ENCODE results near the gene CHTOP. TPM values are rescaled to one million over a fixed set of nuclear protein-coding genes. Genes with fewer than 3 reads are reported as not detected.

Gene CHTOP
- total and polyA plus RNA-seq, 2 of the 13 experiments (the other 11 are each of a cell fraction or from before 2014, with no cell fraction given) = 38.0 to 51.9 TPM

- no peak for TF ChIP-seq CBX2 (IDR thresholded peaks at IDR 0.05; ENCODE audit: low read depth, low read length)
- no peak for TF ChIP-seq CBX2 (CRISPR knock-in tag; IDR thresholded peaks at IDR 0.05; ENCODE audit: low read depth)
- no peak for TF ChIP-seq ZBTB25 (CRISPR knock-in tag; IDR thresholded peaks at IDR 0.05)
- TF ChIP-seq ZNF414 (CRISPR knock-in tag; IDR thresholded peaks at IDR 0.05) = peak; percentile 21; the same call in 1 of the 2 replicates
- peak; percentile 31 for TF ChIP-seq TEAD3 (CRISPR knock-in tag; optimal IDR thresholded peaks at IDR 0.05; ENCODE audit: borderline replicate concordance)
- TF ChIP-seq AHDC1 (CRISPR knock-in tag; IDR thresholded peaks at IDR 0.05; ENCODE audit: borderline replicate concordance) = no peak; the same call in 1 of the 2 replicates
- peak; percentile 64 for TF ChIP-seq SP2 (CRISPR knock-in tag; IDR thresholded peaks at IDR 0.05)
- TF ChIP-seq ATAD3A (CRISPR knock-in tag; IDR thresholded peaks at IDR 0.05) = no peak
- no peak for TF ChIP-seq ZSCAN22 (CRISPR knock-in tag; IDR thresholded peaks at IDR 0.05)
- TF ChIP-seq CCAR2 (optimal IDR thresholded peaks at IDR 0.05; ENCODE audit: low read depth, low read length) = no peak
- peak; percentile 97 for TF ChIP-seq MAF1 (CRISPR knock-in tag; IDR thresholded peaks at IDR 0.05; ENCODE audit: borderline replicate concordance)
- TF ChIP-seq NFE2L1 (CRISPR knock-in tag; IDR thresholded peaks at IDR 0.05; ENCODE audit: borderline replicate concordance) = no peak
- no peak for TF ChIP-seq ZNF546 (CRISPR knock-in tag; conservative IDR thresholded peaks at IDR 0.05)
- TF ChIP-seq MBNL3 (CRISPR knock-in tag; conservative IDR thresholded peaks at IDR 0.05) = no peak
- no peak for TF ChIP-seq ZSCAN29 (CRISPR knock-in tag; conservative IDR thresholded peaks at IDR 0.05)
- TF ChIP-seq ZFP82 (CRISPR knock-in tag; IDR thresholded peaks at IDR 0.05; ENCODE audit: borderline replicate concordance) = peak; percentile 87
- TF ChIP-seq HNF4G (IDR thresholded peaks at IDR 0.05; ENCODE audit: borderline replicate concordance, low read depth, low read length) = no peak
- TF ChIP-seq HNF4G (CRISPR knock-in tag; IDR thresholded peaks at IDR 0.05; ENCODE audit: borderline replicate concordance, low read depth) = no peak
- TF ChIP-seq ZBTB43 (CRISPR knock-in tag; conservative IDR thresholded peaks at IDR 0.05) = 0 out of 2 replicates have a peak, but pooled peaks have one; percentile 29
- TF ChIP-seq ELF3 (CRISPR knock-in tag; IDR thresholded peaks at IDR 0.05) = peak; percentile 43; the same call in 1 of the 2 replicates
- no peak for TF ChIP-seq HNRNPLL (IDR thresholded peaks at IDR 0.05; ENCODE audit: low read depth, low read length, poor library complexity, severe bottlenecking)
Observed at GRCh38 chr1:153670859-153671627, 37.2 kb downstream of the CHTOP start, which contains the start of gene ILF2 (continued).

Data from HepG2 (cell line).